Germinal center (tissue), 1 donor: ENCODE data around the gene IFI6.

Source experiments
- DNase-seq: peaks from one replicate; pipeline ENCODE4 v3.0.0; 2012; ENCODE audit warnings: mixed read lengths, low spot score

The IFI6 gene

DNA sequence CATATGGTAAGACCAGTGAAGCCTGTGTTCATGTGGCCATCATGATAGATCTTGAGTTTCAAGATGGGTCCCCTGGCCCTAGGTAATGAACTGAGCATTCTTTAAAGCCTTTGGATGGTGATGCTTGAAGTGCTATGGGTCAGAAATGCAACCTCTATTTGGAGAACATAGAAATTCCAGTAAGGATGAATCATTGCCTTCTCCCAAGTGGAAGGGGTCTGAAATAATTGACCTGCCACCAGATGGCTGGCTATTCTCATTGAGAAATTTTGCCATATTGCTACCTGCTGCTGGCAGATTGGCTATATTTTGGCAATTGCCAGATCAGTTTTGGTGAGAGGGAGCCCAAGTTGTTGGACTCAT lies 739 bp upstream of the IFI6 start:
- DNase-seq: no peak

GRCh38 chr1:27669876-27670275 lies 2.1 kb downstream of the IFI6 start:
- no peak for DNase-seq

GRCh38 chr1:27668808-27669723 lies 2.9 kb downstream of the IFI6 start:
- DNase-seq: peak; percentile 80

GRCh38 chr1:27668121-27668807 lies 3.7 kb downstream of the IFI6 start:
- DNase-seq: no peak

GRCh38 chr1:27666791-27667254 lies 5.2 kb downstream of the IFI6 start:
- no peak for DNase-seq

DNA sequence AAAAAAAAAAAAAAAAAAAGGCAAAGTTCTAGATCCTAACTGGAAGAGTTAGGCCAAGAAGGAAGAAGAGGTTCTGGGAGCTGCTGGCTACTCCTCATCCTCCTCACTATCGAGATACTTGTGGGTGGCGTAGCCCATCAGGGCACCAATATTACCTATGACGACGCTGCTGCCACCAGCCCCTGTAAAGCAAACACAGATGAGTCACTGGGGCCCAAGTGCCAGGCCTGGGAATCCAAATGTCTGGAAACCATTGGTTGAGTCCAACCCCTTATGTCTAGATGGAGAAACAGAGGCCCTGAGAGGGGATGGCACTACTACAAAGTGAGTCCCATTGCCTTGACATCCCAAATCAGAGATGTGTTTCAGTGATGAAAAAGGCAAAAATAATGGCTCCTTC lies 5.7 kb downstream of the IFI6 start:
- DNase-seq: no peak

DNA sequence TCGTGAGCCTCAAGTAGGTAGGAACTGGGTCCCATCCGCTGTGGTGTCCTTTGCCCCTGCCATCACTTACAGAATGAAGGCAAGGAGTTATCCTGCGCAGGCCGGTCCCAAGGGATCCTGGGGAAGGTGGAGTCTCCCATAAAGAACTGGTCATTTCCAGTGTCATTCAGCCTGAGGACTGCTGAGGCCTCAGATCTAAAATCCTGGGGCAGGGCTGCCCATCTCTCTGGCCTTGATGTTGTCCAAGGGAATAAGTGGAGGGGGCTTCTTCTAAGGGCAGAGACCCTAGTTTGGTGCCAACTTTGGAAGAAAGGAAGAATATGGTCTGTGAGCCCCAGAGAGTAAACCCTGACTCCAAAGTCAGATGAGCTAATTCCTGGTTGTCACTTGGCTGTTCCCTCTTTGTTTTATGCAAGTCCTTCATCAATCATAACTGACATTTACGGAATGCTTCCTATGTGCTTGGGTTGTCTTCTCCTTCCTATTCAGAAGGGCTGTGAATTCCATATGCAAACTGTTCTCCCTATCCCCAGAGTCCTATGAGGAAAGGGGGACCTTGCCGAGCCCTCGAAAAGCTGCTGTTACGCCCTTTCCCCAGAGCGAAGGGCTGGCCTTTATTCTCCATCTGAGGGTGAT lies 6.9 kb downstream of the IFI6 start:
- DNase-seq: no peak

DNA sequence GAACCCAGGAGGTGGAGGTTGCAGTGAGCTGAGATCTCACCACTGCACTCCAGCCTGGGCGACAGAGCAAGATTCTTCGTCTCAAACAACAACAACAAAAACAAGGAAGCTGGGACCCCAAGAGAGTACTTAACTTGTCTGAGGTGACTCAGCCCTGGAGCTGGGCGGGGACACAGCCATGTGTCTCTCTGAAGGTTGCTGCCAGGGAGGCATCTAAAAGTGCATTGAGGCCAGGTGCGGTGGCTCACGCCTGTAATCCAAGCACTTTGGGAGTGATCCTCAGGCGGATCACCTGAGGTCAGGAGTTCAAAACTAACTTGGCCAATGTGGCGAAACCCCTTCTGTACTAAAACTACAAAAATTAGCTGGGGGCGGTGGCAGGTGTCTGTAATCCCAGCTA lies 7.7 kb downstream of the IFI6 start:
- DNase-seq: no peak

DNA sequence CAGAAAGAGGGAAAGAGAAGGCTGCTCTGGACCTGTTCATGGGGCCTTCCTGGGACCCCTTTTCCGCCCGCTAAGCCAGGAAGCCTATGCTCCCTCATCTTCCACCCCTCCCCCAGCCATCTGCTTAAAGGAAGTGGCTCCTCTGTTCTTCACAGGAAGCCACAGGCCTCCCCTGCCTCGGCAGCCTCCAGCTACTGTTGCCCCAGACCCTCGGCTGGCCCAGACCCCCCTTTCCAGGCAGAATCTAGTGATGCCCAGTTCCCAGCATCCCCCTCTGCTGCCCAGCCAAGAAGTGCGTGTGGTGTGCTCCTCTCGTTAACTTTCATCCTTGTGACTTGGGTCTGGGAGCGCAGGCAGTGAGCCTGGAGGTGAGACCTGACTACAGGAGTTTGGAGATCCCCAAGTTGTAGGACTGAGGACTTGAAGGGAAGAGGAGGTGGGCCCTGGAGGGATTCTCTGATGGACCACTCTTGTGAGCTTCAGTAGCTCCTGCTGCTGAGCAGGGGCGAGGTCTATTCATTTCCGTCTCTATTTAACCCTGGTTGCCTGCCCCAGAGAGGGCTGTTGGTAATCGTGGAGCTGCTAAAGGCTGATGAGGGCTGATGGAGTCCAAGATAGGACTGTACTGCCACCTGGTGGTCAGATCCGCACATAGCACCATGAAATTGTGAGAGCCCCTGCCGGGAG lies 9.1 kb downstream of the IFI6 start:
- DNase-seq: peak; percentile 82

- no peak for DNase-seq
These were observed 9.7 kb downstream of the IFI6 start for GRCh38 chr1:27662261-27662660.

GRCh38 chr1:27661412-27662075 lies 10.4 kb downstream of the IFI6 start:
- DNase-seq: no peak

DNA sequence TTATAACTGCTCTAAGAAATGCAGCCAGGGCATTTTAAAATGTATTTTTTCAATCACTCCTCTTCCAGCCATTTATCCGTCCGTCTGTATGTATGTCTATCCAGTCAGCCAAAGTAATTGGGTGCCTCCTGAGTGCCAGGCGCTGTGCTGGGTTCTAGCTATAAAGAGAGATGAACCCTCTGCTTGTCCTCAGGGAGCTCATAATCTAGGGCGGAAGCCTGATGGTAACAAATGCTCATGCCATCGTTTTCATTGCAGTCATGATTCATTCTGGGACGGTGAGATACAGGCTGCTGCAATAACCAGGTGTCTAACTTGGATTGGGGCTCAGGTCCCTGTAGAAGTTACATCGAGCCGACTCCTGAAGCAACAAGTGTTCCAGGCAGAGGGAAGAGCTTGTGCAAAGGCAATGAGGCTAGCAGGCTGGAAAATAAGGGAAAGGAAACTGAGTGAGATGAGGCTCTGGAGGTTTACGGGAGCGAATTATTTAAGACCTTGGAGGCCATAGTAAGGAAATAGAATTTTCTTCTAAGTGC lies 11.6 kb downstream of the IFI6 start:
- no peak for DNase-seq

DNA sequence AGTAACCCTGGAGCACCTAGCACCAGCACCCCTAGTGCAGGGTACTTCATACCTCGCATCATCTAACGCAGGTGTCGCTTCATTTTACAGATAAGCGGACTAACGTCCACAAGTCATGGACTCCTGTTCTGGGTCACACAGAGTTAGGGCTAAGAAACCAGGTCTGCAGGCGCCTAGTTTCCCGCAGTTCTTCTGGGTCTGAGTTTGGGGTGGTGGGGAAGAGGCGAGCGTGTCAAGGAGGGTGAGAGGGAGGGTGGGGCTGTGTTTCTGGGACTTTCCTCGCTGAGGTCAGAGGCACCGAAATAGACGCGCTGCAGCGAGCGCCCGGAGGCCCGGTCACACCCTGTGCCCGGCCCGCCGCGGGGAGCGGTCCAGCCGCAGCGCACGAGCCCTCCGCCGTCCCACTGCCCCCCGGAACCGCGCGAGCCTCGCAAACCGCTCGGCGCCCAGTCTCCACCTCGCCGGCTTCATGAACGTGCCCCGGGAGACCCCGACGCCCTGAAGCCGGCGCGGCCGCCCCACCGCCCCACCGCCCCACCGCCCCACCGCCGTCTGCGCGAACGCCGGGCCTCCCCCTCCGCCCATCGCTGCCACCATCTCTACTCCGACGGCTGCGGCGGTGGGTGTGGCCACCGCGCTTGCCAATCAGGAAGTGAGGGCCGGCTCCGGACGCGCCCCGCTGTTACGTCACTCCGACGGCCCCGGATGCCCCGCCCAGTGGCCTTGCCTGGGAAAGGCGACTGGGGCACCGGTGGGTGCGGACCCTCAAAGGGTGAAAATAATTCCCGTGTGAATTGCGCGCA lies 12.3 kb downstream of the IFI6 start:
- DNase-seq: peak; percentile 90

DNA sequence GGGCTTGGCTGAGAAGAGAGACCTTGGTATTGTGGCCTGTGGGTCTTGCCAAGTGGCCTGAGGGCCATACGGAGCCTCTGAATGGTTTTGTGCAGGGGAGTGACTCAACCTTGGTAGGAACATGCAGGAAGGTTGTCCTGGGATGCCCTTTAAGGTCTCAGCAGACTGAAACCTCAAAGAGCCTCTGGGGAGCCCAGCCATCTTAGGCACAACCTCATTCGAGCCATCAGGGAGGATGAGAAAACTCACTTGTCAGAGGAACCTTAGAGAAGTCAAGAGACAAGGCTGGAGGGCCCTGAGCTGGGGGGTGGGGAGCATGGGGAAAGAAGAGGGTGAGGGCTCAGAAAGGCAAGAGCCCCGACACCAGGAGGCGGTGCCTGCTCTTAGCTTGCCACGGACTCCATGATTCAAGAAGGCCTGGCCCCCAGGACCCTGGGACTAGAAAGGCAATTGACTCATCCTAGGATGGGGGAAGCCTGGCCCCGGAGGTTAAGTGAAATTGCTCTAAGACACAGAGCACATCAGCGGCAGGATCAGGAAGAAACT lies 13.0 kb downstream of the IFI6 start:
- peak; percentile 41 for DNase-seq

DNA sequence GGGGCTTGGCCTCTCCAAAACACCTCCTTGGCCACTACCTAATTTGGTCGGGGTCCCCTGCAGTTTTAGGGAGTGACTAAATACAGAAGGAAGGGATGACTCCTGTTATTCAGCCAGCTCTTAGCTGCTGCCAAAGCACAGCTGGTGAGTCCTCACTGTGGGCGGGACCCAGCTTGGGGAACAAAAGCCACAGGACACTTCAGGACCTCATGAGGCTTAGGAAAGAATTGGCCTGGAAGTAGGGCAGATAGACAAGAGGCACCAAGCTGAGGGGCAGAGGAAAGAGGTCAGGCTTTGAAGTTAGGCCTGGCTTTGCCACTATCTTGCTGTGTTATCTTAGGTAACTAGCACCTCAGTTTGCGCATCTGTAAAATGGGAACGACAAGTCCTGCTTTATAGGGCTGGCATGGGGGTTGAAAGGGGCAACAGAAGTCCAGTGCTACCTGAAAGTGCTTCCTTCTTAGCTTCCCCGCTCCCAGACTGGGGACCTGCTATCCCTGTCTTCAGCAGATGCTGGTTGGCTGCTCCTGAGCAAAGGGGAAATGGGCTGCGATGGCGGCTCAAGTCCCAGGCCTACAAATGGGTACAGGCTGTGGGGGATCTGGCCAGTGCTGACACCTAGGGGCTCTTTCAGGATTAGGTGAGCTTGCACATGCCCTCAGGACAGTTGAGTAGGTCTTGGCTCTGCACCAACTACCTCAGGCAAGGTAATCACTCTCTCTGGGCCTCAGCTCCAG lies 15.7 kb downstream of the IFI6 start:
- no peak for DNase-seq

- DNase-seq: no peak
These were observed 16.6 kb downstream of the IFI6 start for GRCh38 chr1:27655151-27655937.

- DNase-seq: no peak
These were observed 19.7 kb downstream of the IFI6 start for GRCh38 chr1:27652111-27652864.
